ENCODE measurements around the gene GABARAP. TPM values are rescaled to one million over a fixed set of nuclear protein-coding genes. Genes with fewer than 3 reads are reported as not detected.

GABARAP gene
- total and polyA plus RNA-seq, 2 of the 13 experiments (the other 11 are each of a cell fraction or from before 2014, with no cell fraction given) = 161 to 310 TPM

- TF ChIP-seq ZHX2 (IDR thresholded peaks at IDR 0.05; ENCODE audit: low read depth) = peak; percentile 82
- no peak for TF ChIP-seq ZHX2 (CRISPR knock-in tag; IDR thresholded peaks at IDR 0.05; ENCODE audit: borderline replicate concordance)
- no peak for TF ChIP-seq ZNF570 (CRISPR knock-in tag; IDR thresholded peaks at IDR 0.05; ENCODE audit: borderline replicate concordance)
- peak; percentile 85 for TF ChIP-seq ZBTB7B (CRISPR knock-in tag; IDR thresholded peaks at IDR 0.05)
- TF ChIP-seq ZZZ3 (CRISPR knock-in tag; IDR thresholded peaks at IDR 0.05; ENCODE audit: borderline replicate concordance) = 0 out of 2 replicates have a peak, but pooled peaks have one; percentile 60
- peak; percentile 69; the same call in 1 of the 2 replicates for TF ChIP-seq RERE (CRISPR knock-in tag; IDR thresholded peaks at IDR 0.05; ENCODE audit: low read depth)
- peak; percentile 62; the same call in 1 of the 2 replicates for TF ChIP-seq HINFP (CRISPR knock-in tag; IDR thresholded peaks at IDR 0.05; ENCODE audit: low read depth)
- TF ChIP-seq CREB1 (IDR thresholded peaks at IDR 0.05) = peak; percentile 99
- peak; percentile 98 for TF ChIP-seq CREB1 (CRISPR knock-in tag; IDR thresholded peaks at IDR 0.05)
- peak; percentile 77 for TF ChIP-seq RXRB (CRISPR knock-in tag; IDR thresholded peaks at IDR 0.05; ENCODE audit: borderline replicate concordance)
These were observed 10.2 kb upstream of the GABARAP start, which contains the start of gene ELP5 (continued) for GRCh38 chr17:7252176-7253043.
